Measurements from ENCODE around the gene TFIP11.

TFIP11 gene

GRCh38 chr22:26512149-26512793 is at the start of gene TFIP11:
TSS of gene TFIP11 (minus strand) at chr22:26512473. CDS start at chr22:26510272, 2,201 bp downstream.
- DNase-seq = peak; percentile 46

- no peak for DNase-seq
Measured at GRCh38 chr22:26561756-26562417, 49.6 kb upstream of the TFIP11 start.

- DNase-seq = no peak
Measured at GRCh38 chr22:26559961-26560575, 47.8 kb upstream of the TFIP11 start.

GRCh38 chr22:26558248-26558895 is 46.1 kb upstream of the TFIP11 start:
- no peak for DNase-seq

- DNase-seq = no peak
Measured at GRCh38 chr22:26556904-26557303, 44.6 kb upstream of the TFIP11 start.

GRCh38 chr22:26555478-26555877 is 43.2 kb upstream of the TFIP11 start:
- no peak for DNase-seq

- no peak for DNase-seq
Measured at GRCh38 chr22:26554956-26555355, 42.7 kb upstream of the TFIP11 start.

GRCh38 chr22:26553056-26553752 is 40.9 kb upstream of the TFIP11 start:
- peak; percentile 44 for DNase-seq

- no peak for DNase-seq
Measured at GRCh38 chr22:26552466-26552865, 40.2 kb upstream of the TFIP11 start.

- DNase-seq = no peak
Measured at GRCh38 chr22:26551568-26551967, 39.3 kb upstream of the TFIP11 start.

GRCh38 chr22:26550498-26551033 is 38.3 kb upstream of the TFIP11 start:
- DNase-seq = no peak

- no peak for DNase-seq
Measured at GRCh38 chr22:26549902-26550497, 37.7 kb upstream of the TFIP11 start.

GRCh38 chr22:26548984-26549383 is 36.7 kb upstream of the TFIP11 start:
- no peak for DNase-seq

- DNase-seq = no peak
Measured at GRCh38 chr22:26548303-26548702, 36.0 kb upstream of the TFIP11 start.

- no peak for DNase-seq
Measured at GRCh38 chr22:26547837-26548236, 35.6 kb upstream of the TFIP11 start.

- no peak for DNase-seq
Measured at GRCh38 chr22:26547426-26547825, 35.2 kb upstream of the TFIP11 start.

- no peak for DNase-seq
Measured at GRCh38 chr22:26546282-26546681, 34.0 kb upstream of the TFIP11 start.

GRCh38 chr22:26545827-26546226 is 33.6 kb upstream of the TFIP11 start:
- no peak for DNase-seq

- no peak for DNase-seq
Measured at GRCh38 chr22:26545385-26545784, 33.1 kb upstream of the TFIP11 start.

GRCh38 chr22:26544489-26544888 is 32.2 kb upstream of the TFIP11 start:
- DNase-seq = no peak

- no peak for DNase-seq
Measured at GRCh38 chr22:26542831-26543230, 30.6 kb upstream of the TFIP11 start.

GRCh38 chr22:26541167-26541819 is 29.0 kb upstream of the TFIP11 start:
- DNase-seq = no peak

Data from 8988T (cell line).